Measurements from ENCODE around the gene FXYD6. TPM values are rescaled to one million over a fixed set of nuclear protein-coding genes. Genes with fewer than 3 reads are reported as not detected.

The FXYD6 gene
- total and polyA plus RNA-seq, 2 of the 8 experiments (the other 6 are each of a cell fraction or from before 2014, with no cell fraction given) = 44.6 to 117 TPM

GRCh38 chr11:117814204-117814765 lies 62.2 kb downstream of the FXYD6 start:
- no peaks in the 10 kb centered on the region; a peak in 1 of 7 replicates for H3K27me3 ChIP-seq (replicated peaks in 1 of 4; ENCODE audit: control insufficient read depth in 3 of 4, extremely low read depth in 1 of 4, insufficient read depth in 3 of 4, low read length in 3 of 4)
- no peak overlapping the region for H3K9ac ChIP-seq (replicated peaks in 1 of 4; ENCODE audit: extremely low read depth in 1 of 4, low read depth in 3 of 4, low read length in 3 of 4)
- no peak for FAIRE-seq
- no peak overlapping the region for H3K27ac ChIP-seq (ENCODE audit: low read depth, low read length)
- no peaks in the 10 kb centered on the region; a peak in 1 of 8 replicates for H3K36me3 ChIP-seq (ENCODE audit: control insufficient read depth in 2 of 4, insufficient read depth in 4 of 4, low read length in 3 of 4)
- H4K20me1 ChIP-seq (replicated peaks in 1 of 2; ENCODE audit: control insufficient read depth in 1 of 2, insufficient read depth in 2 of 2, low read length in 2 of 2) = peaks cover 0 to 3% of the 10 kb centered on the region in 2 experiments
- ChIA-PET POLR2A (ENCODE audit: partially characterized antibody) (no interaction called here), CTCF (ENCODE audit: partially characterized antibody) (interaction anchor here (0.8 to 9.7 kb wide), 12 partner anchors 7 to 387 kb away, joined by 3 to 163 read pairs (median 18); partner anchors contain the start of gene FXYD2)
- H2AFZ ChIP-seq (ENCODE audit: low read length) = no peak overlapping the region
- no peak overlapping the region for H3K4me2 ChIP-seq (ENCODE audit: insufficient read depth in 1 of 2, low read depth in 2 of 2, low read length in 2 of 2)
- no peak overlapping the region; the same call in 1 of the 2 replicates for H2AK5ac ChIP-seq (ENCODE audit: low read depth, low read length)
- 90% methylated on average over 5 of the region's 7 CpGs; no CpG with 5 or more reads in 1 of the 2 experiments for WGBS, 2 experiments (ENCODE audit: extremely low coverage in 1 of 2, insufficient coverage in 1 of 2, insufficient read length in 1 of 2, insufficient replicate concordance in 2 of 2, low coverage in 1 of 2, low lambda C conversion rate in 2 of 2, missing lambda C conversion rate in 1 of 2)
- H2BK15ac ChIP-seq (ENCODE audit: low read length) = no peak overlapping the region; the same call in 1 of the 2 replicates
- H2BK5ac ChIP-seq (ENCODE audit: low read depth, low read length) = no peak overlapping the region; the same call in 1 of the 2 replicates
- 0 out of 2 replicates have a peak overlapping the region, but pooled peaks have one; percentile 43 for H2BK20ac ChIP-seq (ENCODE audit: low read length)
- no peak overlapping the region; the same call in 1 of the 2 replicates for H3K18ac ChIP-seq (ENCODE audit: extremely low read depth, low read length)
- H2BK12ac ChIP-seq (ENCODE audit: low read depth, low read length) = no peak overlapping the region; the same call in 1 of the 2 replicates
- no peak overlapping the region for H3K56ac ChIP-seq (replicated peaks; ENCODE audit: insufficient read length, low read depth, low read length)
- H3K79me2 ChIP-seq (ENCODE audit: control insufficient read depth in 1 of 2, insufficient read depth in 2 of 2, low read length in 2 of 2) = no peaks in the 10 kb centered on the region
- H3K9me3 ChIP-seq (ENCODE audit: insufficient read depth in 2 of 2, low read depth in 1 of 2, low read length in 1 of 2) = no peaks in the 10 kb centered on the region
- no peak overlapping the region for H4K8ac ChIP-seq (ENCODE audit: extremely low read depth, insufficient read depth, low read length)
- H3K14ac ChIP-seq (ENCODE audit: insufficient read length) = no peak overlapping the region
- peaks cover 4% of the 10 kb centered on the region; the same call in 1 of the 2 replicates for H3K23me2 ChIP-seq (ENCODE audit: low read depth, low read length)
- peak overlapping the region; percentile 87 for H3K4ac ChIP-seq (replicated peaks; ENCODE audit: insufficient read length, low read depth, low read length)
- TF ChIP-seq BRCA1 (IDR thresholded peaks at IDR 0.05; ENCODE audit: low read depth, low read length) (no peak), SP4 (IDR thresholded peaks at IDR 0.05; ENCODE audit: low read length) (no peak)
- no peak overlapping the region for H3K23ac ChIP-seq (ENCODE audit: insufficient read length)
- no peak overlapping the region for H2BK120ac ChIP-seq (replicated peaks; ENCODE audit: low read depth, low read length)
- no peak overlapping the region for H3K4me3 ChIP-seq (ENCODE audit: extremely low read depth in 1 of 4, insufficient read depth in 2 of 4, low read depth in 3 of 4, low read length in 4 of 4)
- H3K79me1 ChIP-seq (ENCODE audit: low read depth, low read length) = no peaks in the 10 kb centered on the region
- DNase-seq (ENCODE audit: low read depth in 1 of 2, low spot score in 2 of 2) = no peak
- peak overlapping the region; percentile 88 for H4K91ac ChIP-seq (replicated peaks; ENCODE audit: insufficient read length, low read length)
- H4K5ac ChIP-seq (ENCODE audit: insufficient read length, low read depth, low read length) = no peak overlapping the region
- peaks cover 0 to 24% (median 15%) of the 10 kb centered on the region in 4 experiments; a peak in 6 of 7 replicates for H3K4me1 ChIP-seq (replicated peaks in 1 of 4; ENCODE audit: control insufficient read depth in 3 of 4, insufficient read depth in 4 of 4, low read length in 3 of 4)
